Stimulated activated CD8-positive, alpha-beta memory T cell treated with anti-CD3 and anti-CD28 coated beads, Interleukin-15, amount 100 ng/mL, for 48 hours (primary cell): ENCODE data around the gene MTERF1.

Experiments used
- DNase-seq, 2 donors: peaks; one replicate each; pipeline ENCODE4 v3.0.0-alpha.2; 2020; ENCODE audit warnings: low read depth in 2 of 2

The MTERF1 gene

GRCh38 chr7:91832493-91833045, 47.9 kb downstream of the MTERF1 start:
- DNase-seq = no peak

- DNase-seq = no peak
Observed at GRCh38 chr7:91827169-91827568, 53.3 kb downstream of the MTERF1 start.

GRCh38 chr7:91826377-91826776, 54.1 kb downstream of the MTERF1 start:
- DNase-seq = no peak

GRCh38 chr7:91824201-91824600, 56.3 kb downstream of the MTERF1 start:
- DNase-seq = no peak
